Esophagus squamous epithelium (tissue), 4 donors: ENCODE results near the gene FAM171A1.

Experiments
- CTCF ChIP-seq, 6 experiments: fragments of 450-650 bp in 4 of 6; fragments of 200-600 bp in 2 of 6; sonication (generic) in 2 of 6; IDR thresholded peaks; one replicate each; pipeline ENCODE4 v1.5.1; 2016 to 2019; ENCODE audit warnings: antibody characterized with exemption in 6 of 6, mild to moderate bottlenecking in 4 of 6, moderate library complexity in 4 of 6
- POLR2A ChIP-seq, 4 donors: fragments of 450-650 bp; IDR thresholded peaks; one replicate each; pipeline ENCODE4 v1.6.1; 2017; ENCODE audit warnings: antibody characterized with exemption in 4 of 4, mild to moderate bottlenecking in 4 of 4, moderate library complexity in 3 of 4

- TF ChIP-seq POLR2A (IDR thresholded peaks at IDR 0.05) (no peak), CTCF (IDR thresholded peaks at IDR 0.05) (no peak)
Measured at GRCh38 chr10:15335508-15335907, 35.6 kb downstream of the FAM171A1 start.
